GM12878 (cell line): ENCODE results near the gene MCM5. TPM values are rescaled to one million over a fixed set of nuclear protein-coding genes. Genes with fewer than 3 reads are reported as not detected.
"Not testable (repeated sequence)": the region's sequence is repeated elsewhere in the genome, so short reads cannot be mapped to it uniquely, and the experiment has no call there.

Source experiments
- ATAC-seq: fragments of 200-7000 bp; cut with Tn5 transposase; 3 replicates; pipeline ENCODE4 v1.9.1; 2020; ENCODE audit warnings: mild to moderate bottlenecking, moderate library complexity
- BruUV-seq: library from RNA; stranded (reverse); fragments of 400-500 nt; replicated peaks from 2 replicates; lab custom pipeline; 2021; lab: Mats Ljungman, UMichigan
- CTCF ChIA-PET: fragments of 300-600 bp; sonication (Branson Sonifier 250); formaldehyde crosslinking; extraction: SDS; loops from one replicate; lab custom pipeline; 2021; ENCODE audit warnings: inconsistent platforms; lab: Yijun Ruan, JAX
- POLR2A ChIA-PET: fragments of 350-600 bp; formaldehyde crosslinking; extraction: SDS; loops from one replicate; lab custom pipeline; 2021; ENCODE audit warnings: inconsistent platforms; lab: Charles Lee
- RAD21 ChIA-PET: fragments of 300-600 bp; sonication (Branson Sonifier 250); formaldehyde crosslinking; loops from one replicate; lab custom pipeline; 2023; ENCODE audit warnings: antibody characterized with exemption; ENCODE audit not compliant: unreplicated experiment; lab: Charles Lee
- SMC1A ChIA-PET: fragments of 300-600 bp; sonication (Branson Sonifier 250); formaldehyde crosslinking; loops from one replicate; lab custom pipeline; 2023; ENCODE audit not compliant: unreplicated experiment, uncharacterized antibody; lab: Charles Lee
- DNase-seq: peaks from one replicate; pipeline ENCODE4 v3.0.0-alpha.2; 2011; ENCODE audit warnings: low read depth, low spot score
- FAIRE-seq: peaks from 3 replicates; lab custom pipeline; 2011; peaks lifted over from hg19 to GRCh38; lab: Jason Lieb, UNC
- H2AFZ ChIP-seq: 2 replicates; pipeline ENCODE4 v1.6.0; 2011; ENCODE audit warnings: low read depth, low read length, control low read depth; ENCODE audit not compliant: control insufficient read depth
- H3K27ac ChIP-seq: 2 replicates; pipeline ENCODE4 v1.5.1; 2011; ENCODE audit warnings: control low read depth; ENCODE audit not compliant: control insufficient read depth, insufficient read depth
- H3K27me3 ChIP-seq, 2 experiments: replicated peaks in 1 of 2; 2 replicates each; pipeline versions ENCODE4 v1.6.0 to v1.6.1; 2011; ENCODE audit warnings: low read length in 1 of 2; ENCODE audit not compliant: control insufficient read depth in 2 of 2, insufficient read depth in 2 of 2
- H3K36me3 ChIP-seq, 2 experiments: 2 replicates each; pipeline ENCODE4 v1.5.1; 2011; ENCODE audit warnings: low read length in 1 of 2; ENCODE audit not compliant: control insufficient read depth in 2 of 2, insufficient read depth in 2 of 2
- H3K4me1 ChIP-seq: 2 replicates; pipeline ENCODE4 v1.6.1; 2011; ENCODE audit warnings: mild to moderate bottlenecking, low read length, moderate library complexity, mixed read lengths; ENCODE audit not compliant: control insufficient read depth, insufficient read depth
- H3K4me2 ChIP-seq: 2 replicates; pipeline ENCODE4 v1.6.0; 2011; ENCODE audit warnings: control low read depth; ENCODE audit not compliant: control insufficient read depth, insufficient read depth
- H3K4me3 ChIP-seq: fragments of 200-600 bp; sonication (generic); 2 replicates; pipeline ENCODE4 v1.5.1; 2016
- H3K79me2 ChIP-seq: 2 replicates; pipeline ENCODE4 v1.6.0; 2011; ENCODE audit warnings: low read length; ENCODE audit not compliant: control insufficient read depth, insufficient read depth
- H3K9ac ChIP-seq: 2 replicates; pipeline ENCODE4 v1.8.0; 2011; ENCODE audit warnings: low read length, control low read depth, mixed read lengths; ENCODE audit not compliant: control insufficient read depth, insufficient read depth
- H3K9me3 ChIP-seq: replicated peaks from 3 replicates; pipeline ENCODE4 v1.5.1; 2011; ENCODE audit warnings: mild to moderate bottlenecking, low read length; ENCODE audit not compliant: control insufficient read depth, insufficient read depth
- H4K20me1 ChIP-seq: 2 replicates; pipeline ENCODE4 v1.6.0; 2011; ENCODE audit not compliant: control insufficient read depth, insufficient read depth
- NR2C2 ChIP-seq: IDR thresholded peaks from 2 replicates; pipeline ENCODE4 v1.6.1; 2011; ENCODE audit warnings: borderline replicate concordance, low read depth; ENCODE audit not compliant: control insufficient read depth, insufficient read length
- YBX1 ChIP-seq: fragments of 450-650 bp; IDR thresholded peaks from 2 replicates; pipeline ENCODE4 v1.6.1; 2016; ENCODE audit warnings: antibody characterized with exemption
- ZZZ3 ChIP-seq: IDR thresholded peaks from 2 replicates; pipeline ENCODE4 v1.6.1; 2011; ENCODE audit warnings: low read depth; ENCODE audit not compliant: control insufficient read depth, insufficient read length
- WGBS: methylation state at CpG from one replicate; pipeline ENCODE4 v1.1.6; 2016; ENCODE audit warnings: low lambda C conversion rate; ENCODE audit not compliant: insufficient replicate concordance, insufficient coverage; ENCODE audit errors: missing lambda C conversion rate; 5-methylcytosine and 5-hydroxymethylcytosine counted together
- in situ Hi-C: fragments of 300-500 bp; cut with MboI; formaldehyde crosslinking; loops from 9 replicates; pipeline ENCODE4 v1.14.3; 2018; ENCODE audit warnings: mixed read lengths
- intact Hi-C: fragments of 100-400 bp; cut with micrococcal nuclease; formaldehyde crosslinking; loops from one replicate; pipeline ENCODE4 v1.14.2; 2022; ENCODE audit not compliant: unreplicated experiment
- polyA plus RNA-seq, 11 experiments: library from polyadenylated mRNA; depleted of rRNA in 4 of 11; unstranded in 6 of 11; stranded (reverse) in 5 of 11; fragments of >200 nt; fragmentation: Nextera tagmentation in 4 of 11; fragmentation: Illumina TruSeq in 1 of 11; extraction: Ambion mirVana in 4 of 11; extraction: Trizol in 1 of 11; gene quantifications; 1 replicate in 1 of 11; 2 replicates in 10 of 11; pipeline versions ENCODE4 v1.2.1 to v1.2.3, GENCODE V29; 2011 to 2016; ENCODE audit warnings: inconsistent platforms in 2 of 11, missing spikeins in 2 of 11, low read depth in 1 of 11
- total RNA-seq, 4 experiments: library from RNA; depleted of rRNA in 3 of 4; stranded (reverse); fragments of >200 nt in 3 of 4; fragmentation: Illumina TruSeq in 1 of 4; extraction: Trizol in 1 of 4; gene quantifications; 2 replicates each; pipeline versions ENCODE4 v1.2.1 to v1.2.3, GENCODE V29; 2013 to 2021

Gene MCM5
- total and polyA plus RNA-seq, 10 of the 15 experiments (the other 5 are each of a cell fraction or from before 2014, with no cell fraction given) = 14.1 to 360 (median 164) TPM

DNA sequence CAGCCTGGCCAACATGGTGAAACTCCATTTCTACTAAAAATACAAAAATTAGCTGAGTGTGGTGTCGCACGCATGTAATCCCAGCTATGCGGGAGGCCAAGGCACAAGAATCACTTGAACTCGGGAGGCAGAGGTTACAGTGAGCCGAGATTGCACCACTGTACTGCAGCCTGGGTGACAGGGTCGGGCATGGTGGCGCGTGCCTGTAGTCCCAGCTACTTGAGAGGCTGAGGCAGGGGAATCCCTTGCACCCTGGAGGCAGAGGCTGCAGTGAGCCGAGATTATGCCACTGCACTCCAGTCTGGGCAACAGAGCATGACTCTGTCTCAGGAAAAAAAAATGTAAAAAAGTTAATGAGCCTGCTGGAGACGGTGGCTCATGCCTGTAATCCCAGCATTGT, 60.0 kb downstream of the MCM5 start:
- H3K9ac ChIP-seq, H3K4me2 ChIP-seq, BruUV-seq, H2AFZ ChIP-seq, in situ Hi-C loops, SMC1A ChIA-PET, FAIRE-seq, H4K20me1 ChIP-seq, H3K4me3 ChIP-seq, DNase-seq, ATAC-seq, RAD21 ChIA-PET, H3K36me3 ChIP-seq, H3K27ac ChIP-seq, H3K79me2 ChIP-seq, H3K4me1 ChIP-seq, intact Hi-C loops, CTCF ChIA-PET, H3K27me3 ChIP-seq, POLR2A ChIA-PET, H3K9me3 ChIP-seq: not testable (repeated sequence)
- WGBS = 61% methylated on average over 10 of the region's 10 CpGs

DNA sequence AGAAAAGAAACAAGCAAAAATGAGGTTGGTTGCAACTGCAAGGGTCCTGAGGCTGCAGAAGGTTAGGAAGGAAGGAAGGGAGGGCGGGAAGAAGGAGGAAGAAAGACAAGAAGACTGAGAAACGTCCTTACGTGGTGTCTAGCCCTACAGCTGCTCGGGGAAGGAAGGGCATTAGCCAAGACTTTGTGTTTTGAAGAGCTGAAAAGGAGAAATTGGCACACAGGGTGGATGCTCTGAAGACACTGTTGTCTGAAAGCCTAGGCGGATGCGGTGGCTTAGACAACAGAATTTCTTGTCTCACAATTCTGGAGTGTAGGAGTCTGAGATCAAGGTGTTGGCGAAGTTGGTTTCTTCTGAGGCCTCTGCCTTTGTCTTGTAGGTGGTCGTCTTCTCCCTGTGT, 60.7 kb downstream of the MCM5 start:
- no peak for FAIRE-seq
- SMC1A ChIA-PET = no interaction called here
- Histone ChIP-seq H3K9ac (no peak overlapping the region), H2AFZ (no peak overlapping the region), H3K27ac (no peak overlapping the region), H3K27me3 (no peaks in the 10 kb centered on the region), H3K79me2 (no peaks in the 10 kb centered on the region), H3K4me3 (no peak overlapping the region), H3K4me1 (no peaks in the 10 kb centered on the region), H3K36me3 (no peaks in the 10 kb centered on the region), H3K9me3 (no peaks in the 10 kb centered on the region), H4K20me1 (no peaks in the 10 kb centered on the region), H3K4me2 (no peak overlapping the region)
- RAD21 ChIA-PET = no interaction called here
- POLR2A ChIA-PET = no interaction called here
- intact Hi-C loops = no loop called here
- 53% methylated on average over 8 of the region's 8 CpGs for WGBS
- no TSS peak for BruUV-seq
- no peak for DNase-seq
- TF ChIP-seq YBX1 (no peak), ZZZ3 (no peak), NR2C2 (no peak)
- CTCF ChIA-PET = no interaction called here
- in situ Hi-C loops = no loop called here
- ATAC-seq = no peak
